HG03439 (cell line): ENCODE data around the gene FCHO1.
"Not testable (repeated sequence)": the region's sequence is repeated elsewhere in the genome, so short reads cannot be mapped to it uniquely, and the experiment has no call there.

Source experiments
- ATAC-seq: cut with Tn5 transposase; IDR thresholded peaks from one replicate; pipeline ENCODE4 v1.9.1; 2021; ENCODE audit warnings: mild to moderate bottlenecking, moderate library complexity; ENCODE audit not compliant: unreplicated experiment

Gene FCHO1

GRCh38 chr19:17790059-17790780, 38.9 kb downstream of the FCHO1 start:
- ATAC-seq: no peak

DNA sequence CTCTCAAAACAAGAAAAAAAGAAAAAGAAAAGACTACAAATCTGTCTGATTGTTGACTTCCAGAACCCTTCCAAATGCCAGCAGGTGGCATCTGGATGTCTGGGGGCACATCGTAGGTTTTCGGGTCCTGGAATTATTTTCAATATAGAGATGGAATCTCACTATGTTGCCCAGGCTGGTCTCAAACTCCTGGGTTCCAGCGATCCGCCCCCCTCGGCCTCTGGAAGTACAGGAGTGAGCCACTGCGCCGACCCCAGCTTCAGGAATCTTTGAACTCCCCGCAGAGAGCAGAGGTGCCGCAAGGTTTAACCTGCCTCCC, 43.1 kb downstream of the FCHO1 start:
- no peak for ATAC-seq

GRCh38 chr19:17794731-17795494, 43.6 kb downstream of the FCHO1 start, which contains the start of gene B3GNT3:
Gene B3GNT3 (plus strand): TSS chr19:17795138. CDS start chr19:17807808, 12,670 bp downstream.
- no peak for ATAC-seq

- no peak for ATAC-seq
These were observed 44.2 kb downstream of the FCHO1 start for GRCh38 chr19:17795495-17795856.

DNA sequence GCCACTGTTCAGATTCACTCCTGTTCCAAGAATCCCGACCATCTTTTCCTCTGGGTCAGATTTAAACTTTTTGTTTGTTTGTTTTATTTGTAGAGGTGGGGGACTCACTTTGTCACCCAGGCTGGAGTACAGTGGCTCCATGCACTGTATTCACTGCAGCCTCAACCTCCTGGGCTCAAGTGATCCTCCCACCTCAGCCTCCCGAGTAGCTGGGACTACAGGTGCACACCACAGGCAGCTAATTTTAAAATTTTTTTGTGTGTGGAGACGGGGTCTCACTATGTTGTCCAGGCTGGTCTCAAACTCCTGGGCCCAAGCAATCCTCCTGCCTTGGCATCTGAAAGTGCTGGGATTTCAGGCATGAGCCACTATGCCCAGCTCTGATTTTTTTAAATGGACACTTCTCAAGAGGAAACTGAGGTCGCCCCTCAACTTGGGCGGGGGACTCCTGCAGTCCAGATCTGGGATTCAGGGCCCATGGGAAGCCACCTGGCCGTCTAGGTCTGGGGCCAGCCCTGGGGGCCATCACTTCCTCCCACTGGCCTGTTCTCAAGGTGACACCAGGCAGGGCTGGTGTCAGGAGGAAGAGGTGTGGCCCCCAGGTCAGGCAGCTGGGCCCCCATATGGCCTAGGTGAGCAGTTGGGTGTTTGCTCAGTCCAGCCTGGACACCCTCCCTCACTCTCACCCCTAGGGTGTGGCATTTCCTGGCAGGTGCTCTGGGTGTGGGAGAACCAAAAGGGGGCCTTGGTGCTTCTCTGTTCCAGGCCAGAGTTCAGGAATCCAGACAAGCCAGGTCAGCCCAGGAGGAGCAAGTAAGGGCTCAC, 44.9 kb downstream of the FCHO1 start:
- ATAC-seq: no peak

DNA sequence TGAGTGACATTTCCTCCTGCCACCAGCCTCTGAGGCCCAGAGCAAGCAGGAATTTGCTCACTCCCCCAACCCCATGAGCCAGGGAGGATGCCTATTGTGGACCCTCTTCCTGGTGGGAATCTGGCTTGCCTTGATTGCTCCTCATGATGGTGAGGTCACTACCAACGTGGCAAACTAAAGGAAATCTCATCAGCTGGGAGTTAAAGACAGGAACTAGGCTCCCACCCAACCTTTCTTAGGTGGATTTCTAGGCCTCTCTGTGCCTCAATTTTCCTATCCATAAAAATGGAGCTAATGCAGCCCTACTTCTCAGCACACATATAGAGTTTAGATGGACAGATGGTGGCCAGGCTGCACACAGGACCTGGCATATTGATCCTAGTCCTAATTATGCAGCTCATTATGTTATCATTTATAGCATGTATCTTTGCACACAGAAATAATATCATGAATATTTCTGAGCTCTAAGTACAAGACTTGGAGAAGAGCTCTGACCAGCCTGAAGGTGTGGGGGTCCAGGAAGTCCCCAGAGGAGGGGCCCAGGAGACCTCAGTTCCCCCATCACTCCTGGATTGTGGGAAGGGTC, 45.7 kb downstream of the FCHO1 start:
- ATAC-seq: no peak

- no peak for ATAC-seq
These were observed 46.3 kb downstream of the FCHO1 start for GRCh38 chr19:17797424-17798201.

DNA sequence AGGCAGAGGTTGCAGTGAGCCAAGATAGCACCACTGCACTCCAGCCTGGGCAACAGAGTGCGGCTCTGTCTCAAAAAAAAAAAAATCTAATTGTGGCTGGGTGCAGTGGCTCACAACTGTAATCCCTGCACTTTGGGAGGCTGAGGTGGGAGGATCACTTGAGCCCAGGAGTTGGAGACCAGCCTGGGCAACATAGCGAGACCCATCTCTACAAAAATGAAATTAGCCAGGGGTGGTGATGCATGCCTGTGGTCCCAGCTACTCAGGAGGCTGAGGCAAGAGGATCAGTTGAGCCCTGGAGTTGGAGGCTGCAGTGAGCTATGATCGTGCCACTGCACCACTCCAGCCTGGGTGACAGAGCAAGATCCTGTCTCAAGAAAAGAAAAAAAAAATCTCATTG, 47.3 kb downstream of the FCHO1 start:
- ATAC-seq: not testable (repeated sequence)

GRCh38 chr19:17802137-17802858, 51.0 kb downstream of the FCHO1 start:
- ATAC-seq: no peak

DNA sequence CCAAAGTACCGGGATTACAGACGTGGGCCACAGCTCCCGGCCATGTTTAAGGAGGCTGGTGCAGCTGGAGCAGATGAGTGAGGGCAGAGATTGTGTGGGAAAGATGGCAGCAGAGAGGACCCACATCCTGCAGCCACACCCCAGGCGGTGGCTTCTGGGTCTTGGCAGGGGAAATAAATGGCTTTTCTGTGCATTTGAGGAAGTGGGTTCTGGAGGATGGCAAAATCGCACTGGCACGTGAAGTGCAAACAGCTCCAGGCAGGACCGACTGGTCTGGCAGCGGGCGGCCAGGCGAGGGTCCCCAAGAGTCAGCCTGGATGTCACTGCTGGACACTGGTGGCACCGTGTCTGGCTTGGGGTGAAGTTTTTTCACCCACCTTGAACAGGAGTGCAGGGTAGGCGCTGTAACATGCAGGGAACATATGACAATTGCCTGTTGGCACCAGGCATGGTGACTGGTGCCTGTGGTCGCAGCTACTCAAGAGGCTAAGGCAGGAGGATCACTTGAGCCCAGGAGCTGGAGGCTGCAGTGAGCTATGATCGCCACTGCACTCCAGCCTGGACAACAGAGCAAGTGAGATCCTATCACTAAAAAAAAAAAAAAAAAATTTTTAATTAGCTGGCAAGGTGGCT, 52.1 kb downstream of the FCHO1 start:
- ATAC-seq: no peak

DNA sequence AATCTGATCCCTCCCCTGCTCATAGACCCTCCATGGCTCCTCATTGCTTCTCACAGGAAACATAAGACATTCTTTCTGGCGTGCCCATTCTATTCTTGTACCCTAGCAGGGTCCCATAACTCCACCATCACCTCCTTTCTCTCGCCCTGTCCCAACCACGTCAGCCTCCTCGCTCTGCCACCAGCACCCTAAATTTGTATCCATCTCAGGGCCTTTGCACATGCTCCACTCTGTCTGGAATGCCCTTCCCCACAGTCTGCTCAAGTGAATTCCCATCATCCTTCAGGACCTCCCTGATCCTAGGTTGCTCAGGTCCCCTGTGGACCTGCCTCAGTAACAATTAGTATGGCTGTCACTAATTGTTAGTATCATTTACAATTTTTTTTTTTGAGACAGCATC, 54.1 kb downstream of the FCHO1 start:
- ATAC-seq: no peak

- ATAC-seq: no peak
These were observed 55.7 kb downstream of the FCHO1 start for GRCh38 chr19:17806945-17807344.

DNA sequence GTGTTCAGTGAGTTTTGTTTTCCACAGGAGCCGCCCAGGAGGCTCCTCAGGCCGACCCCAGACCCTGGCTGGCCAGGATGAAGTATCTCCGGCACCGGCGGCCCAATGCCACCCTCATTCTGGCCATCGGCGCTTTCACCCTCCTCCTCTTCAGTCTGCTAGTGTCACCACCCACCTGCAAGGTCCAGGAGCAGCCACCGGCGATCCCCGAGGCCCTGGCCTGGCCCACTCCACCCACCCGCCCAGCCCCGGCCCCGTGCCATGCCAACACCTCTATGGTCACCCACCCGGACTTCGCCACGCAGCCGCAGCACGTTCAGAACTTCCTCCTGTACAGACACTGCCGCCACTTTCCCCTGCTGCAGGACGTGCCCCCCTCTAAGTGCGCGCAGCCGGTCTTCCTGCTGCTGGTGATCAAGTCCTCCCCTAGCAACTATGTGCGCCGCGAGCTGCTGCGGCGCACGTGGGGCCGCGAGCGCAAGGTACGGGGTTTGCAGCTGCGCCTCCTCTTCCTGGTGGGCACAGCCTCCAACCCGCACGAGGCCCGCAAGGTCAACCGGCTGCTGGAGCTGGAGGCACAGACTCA, 56.5 kb downstream of the FCHO1 start:
- no peak for ATAC-seq

DNA sequence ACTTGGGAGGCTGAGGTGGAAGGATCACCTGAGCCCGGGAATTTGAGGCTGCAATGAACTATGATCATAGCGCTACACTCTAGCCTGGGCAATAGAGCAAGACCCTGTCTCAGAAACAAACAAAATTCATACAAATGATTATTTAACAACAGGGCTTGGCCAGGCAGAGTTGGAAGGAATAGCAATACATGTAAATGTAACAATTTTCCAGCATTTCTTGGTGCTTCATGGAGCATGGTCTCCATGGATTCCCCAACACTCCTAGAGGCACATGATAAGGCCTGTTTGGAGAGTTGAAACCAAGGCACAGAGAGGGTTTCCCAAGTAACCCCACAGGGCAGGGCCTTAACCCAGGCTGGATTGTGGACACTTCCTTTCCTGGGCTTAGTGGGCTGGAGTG, 59.8 kb downstream of the FCHO1 start:
- no peak for ATAC-seq

DNA sequence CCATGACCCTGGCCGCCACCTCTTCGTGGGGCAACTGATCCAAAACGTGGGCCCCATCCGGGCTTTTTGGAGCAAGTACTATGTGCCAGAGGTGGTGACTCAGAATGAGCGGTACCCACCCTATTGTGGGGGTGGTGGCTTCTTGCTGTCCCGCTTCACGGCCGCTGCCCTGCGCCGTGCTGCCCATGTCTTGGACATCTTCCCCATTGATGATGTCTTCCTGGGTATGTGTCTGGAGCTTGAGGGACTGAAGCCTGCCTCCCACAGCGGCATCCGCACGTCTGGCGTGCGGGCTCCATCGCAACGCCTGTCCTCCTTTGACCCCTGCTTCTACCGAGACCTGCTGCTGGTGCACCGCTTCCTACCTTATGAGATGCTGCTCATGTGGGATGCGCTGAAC, 60.4 kb downstream of the FCHO1 start:
- no peak for ATAC-seq

- ATAC-seq: no peak
These were observed 60.8 kb downstream of the FCHO1 start for GRCh38 chr19:17812099-17812498.

- ATAC-seq: no peak
These were observed 66.5 kb downstream of the FCHO1 start for GRCh38 chr19:17817668-17818363.

- ATAC-seq: no peak
These were observed 69.9 kb downstream of the FCHO1 start, which contains the start of gene INSL3 for GRCh38 chr19:17821190-17821589. Gene INSL3 (minus strand): TSS chr19:17821519. CDS start chr19:17821506, 13 bp downstream.
